ENCODE results near the gene IL22.
A peak's percentile ranks its signal among the peaks of the same experiment; 100 is the strongest.

IL22 gene

DNA sequence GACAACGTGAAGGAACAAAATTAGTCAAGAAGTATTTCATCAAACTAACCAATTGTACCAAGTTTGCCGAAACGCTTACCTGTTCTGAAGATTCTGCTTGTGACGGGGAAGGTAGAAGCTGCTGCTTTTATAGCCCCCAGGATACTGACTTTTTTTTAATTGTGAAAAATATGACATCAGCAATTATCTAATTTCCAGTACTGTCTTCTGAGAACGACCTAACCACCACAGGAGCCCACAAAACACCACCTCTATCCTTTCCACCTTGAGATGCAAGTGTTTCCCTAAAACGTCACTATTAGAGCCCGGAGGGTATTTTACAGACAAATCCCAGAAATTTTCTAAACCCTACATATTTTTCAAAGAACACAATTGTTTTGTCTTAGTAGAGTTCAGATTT lies at the start of gene IL22:
Gene IL22 (minus strand): TSS at position 101 of the 400 bp plus-strand sequence. CDS start 156 bp downstream, outside the sequence.
- no peak for DNase-seq (ENCODE audit: low read depth in 2 of 2)

DNA sequence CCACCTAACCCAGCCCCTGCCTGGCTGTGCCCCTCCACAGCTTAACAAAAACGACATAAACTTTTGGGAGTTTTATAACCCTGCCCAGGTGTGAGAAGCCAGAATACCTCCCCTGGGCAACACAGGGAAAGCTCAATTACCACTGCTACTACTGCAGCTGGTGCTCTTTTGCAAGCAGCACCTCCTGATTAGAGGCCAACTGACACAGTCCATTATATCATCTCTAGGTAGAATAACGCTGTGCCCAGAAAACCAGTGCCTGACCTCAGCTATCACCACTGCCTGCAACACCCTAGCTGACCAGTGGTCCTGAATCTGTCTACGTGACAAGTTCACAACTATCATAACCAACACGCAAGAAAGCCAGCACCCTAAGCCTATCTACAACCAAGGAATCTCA lies 44.5 kb upstream of the IL22 start:
- no peak for DNase-seq (ENCODE audit: low read depth in 2 of 2)

DNA sequence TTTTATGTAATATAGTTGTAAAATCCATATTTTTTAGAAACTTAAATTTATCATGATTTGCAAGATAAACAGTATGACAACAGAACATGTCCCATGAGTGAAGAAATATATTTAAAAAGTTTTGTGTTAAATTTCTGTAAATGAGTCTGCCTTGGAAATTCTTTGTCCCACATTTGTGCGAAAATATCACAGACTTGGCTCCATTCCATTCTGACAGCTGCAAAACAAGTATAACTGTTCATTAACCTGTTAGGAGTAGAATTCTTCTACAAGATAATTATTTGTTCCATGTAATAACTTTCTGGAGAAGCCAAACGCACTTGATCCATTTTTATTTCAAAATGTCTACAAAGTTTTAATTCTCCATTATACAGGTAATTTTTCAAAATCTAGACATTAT lies 40.8 kb upstream of the IL22 start:
- DNase-seq (ENCODE audit: low read depth in 2 of 2) = no peak

GRCh38 chr12:68293347-68293746 lies 39.9 kb upstream of the IL22 start:
- no peak for DNase-seq (ENCODE audit: low read depth in 2 of 2)

GRCh38 chr12:68292151-68292943 lies 38.9 kb upstream of the IL22 start:
- DNase-seq (ENCODE audit: low read depth in 2 of 2) = no peak

GRCh38 chr12:68291396-68292036 lies 38.1 kb upstream of the IL22 start:
- no peak for DNase-seq (ENCODE audit: low read depth in 2 of 2)

GRCh38 chr12:68290126-68290525 lies 36.7 kb upstream of the IL22 start:
- no peak for DNase-seq (ENCODE audit: low read depth in 2 of 2)

DNA sequence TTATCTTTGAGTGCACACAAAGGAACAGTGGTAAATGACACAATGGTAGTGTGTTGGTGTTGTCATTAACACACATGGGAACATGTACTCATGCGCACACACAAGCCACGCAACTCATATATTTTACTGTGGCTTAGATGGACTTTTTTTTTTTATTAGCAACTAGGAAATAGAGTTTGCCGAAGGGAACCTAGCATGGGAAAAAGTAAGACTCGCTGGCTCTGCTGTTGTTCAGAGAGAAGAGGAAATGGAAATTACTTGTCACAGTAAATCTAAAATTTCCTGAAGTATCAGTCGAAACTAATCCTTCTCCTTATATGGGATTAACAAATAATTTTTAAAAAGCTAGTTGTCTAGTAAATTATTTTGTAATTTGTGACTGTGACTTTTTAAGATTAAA lies 33.7 kb upstream of the IL22 start:
- DNase-seq (ENCODE audit: low read depth in 2 of 2) = no peak

GRCh38 chr12:68286396-68286795 lies 33.0 kb upstream of the IL22 start:
- no peak for DNase-seq (ENCODE audit: low read depth in 2 of 2)

GRCh38 chr12:68285541-68285940 lies 32.1 kb upstream of the IL22 start:
- no peak for DNase-seq (ENCODE audit: low read depth in 2 of 2)

GRCh38 chr12:68281322-68282077 lies 28.1 kb upstream of the IL22 start:
- no peak for DNase-seq (ENCODE audit: low read depth in 2 of 2)

DNA sequence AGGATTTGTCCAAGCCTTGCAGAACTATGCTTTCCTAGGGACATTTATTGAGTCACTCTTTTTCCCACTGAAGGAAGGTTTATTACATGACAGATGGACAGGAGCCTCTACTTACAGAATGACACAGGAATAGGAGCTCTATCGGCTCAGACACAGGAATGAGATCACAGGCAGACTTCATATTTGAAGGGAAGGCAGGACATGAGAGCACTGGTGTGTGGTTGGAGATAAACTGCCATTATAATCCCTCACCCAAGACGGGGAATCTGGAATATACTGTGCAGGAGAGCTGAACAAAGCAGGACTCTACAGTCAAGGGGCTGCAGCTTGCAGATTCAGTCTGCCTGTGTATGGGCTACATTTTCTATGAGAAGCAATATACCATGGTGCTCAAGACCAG lies 26.8 kb upstream of the IL22 start:
- DNase-seq (ENCODE audit: low read depth in 2 of 2) = no peak

- no peak for DNase-seq (ENCODE audit: low read depth in 2 of 2)
Measured at GRCh38 chr12:68279227-68280054, 26.0 kb upstream of the IL22 start.

- DNase-seq (ENCODE audit: low read depth in 2 of 2) = no peak
Measured at GRCh38 chr12:68276402-68276930, 23.1 kb upstream of the IL22 start.

DNA sequence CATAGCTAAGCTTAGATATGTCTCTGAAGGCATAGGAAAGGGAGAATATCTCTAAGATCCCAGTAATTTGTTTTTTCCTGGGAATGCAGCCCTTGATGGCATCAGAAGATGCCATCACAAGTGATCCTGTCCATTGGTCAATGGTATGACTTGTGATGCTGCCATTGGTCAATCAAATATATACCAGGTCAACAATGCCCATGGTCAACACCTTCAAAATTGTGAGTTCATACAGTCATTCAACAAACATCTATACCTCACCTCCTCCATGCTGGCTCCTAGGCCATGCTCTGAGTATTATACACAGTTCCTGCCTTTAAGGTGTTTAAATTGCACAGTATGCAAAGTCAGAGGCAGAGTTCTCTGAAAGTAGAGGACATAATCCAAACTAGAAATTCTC lies 19.3 kb upstream of the IL22 start:
- DNase-seq (ENCODE audit: low read depth in 2 of 2) = no peak

DNA sequence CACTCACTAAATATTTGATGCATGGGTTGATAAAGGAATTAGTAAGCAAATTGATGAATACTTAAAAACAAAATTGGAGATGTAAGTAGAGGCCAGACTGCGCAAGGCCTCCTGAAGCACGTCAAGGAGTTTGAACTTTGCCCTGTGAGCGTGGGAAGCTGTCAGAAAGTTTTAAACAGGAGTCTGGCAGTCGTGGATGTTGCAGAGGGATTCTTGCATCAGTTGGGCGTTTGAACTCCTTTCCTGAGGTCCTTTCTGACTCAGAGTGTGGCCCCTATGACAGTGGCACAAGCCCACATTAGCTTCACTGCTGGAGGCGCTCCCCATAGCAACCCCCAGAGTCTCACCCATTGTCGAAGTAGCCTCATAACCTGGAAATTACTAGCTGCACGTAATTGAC lies 17.9 kb upstream of the IL22 start:
- no peak for DNase-seq (ENCODE audit: low read depth in 2 of 2)

- DNase-seq (ENCODE audit: low read depth in 2 of 2) = no peak
Measured at GRCh38 chr12:68270358-68270757, 17.0 kb upstream of the IL22 start.

GRCh38 chr12:68269779-68270178 lies 16.4 kb upstream of the IL22 start:
- no peak for DNase-seq (ENCODE audit: low read depth in 2 of 2)

DNA sequence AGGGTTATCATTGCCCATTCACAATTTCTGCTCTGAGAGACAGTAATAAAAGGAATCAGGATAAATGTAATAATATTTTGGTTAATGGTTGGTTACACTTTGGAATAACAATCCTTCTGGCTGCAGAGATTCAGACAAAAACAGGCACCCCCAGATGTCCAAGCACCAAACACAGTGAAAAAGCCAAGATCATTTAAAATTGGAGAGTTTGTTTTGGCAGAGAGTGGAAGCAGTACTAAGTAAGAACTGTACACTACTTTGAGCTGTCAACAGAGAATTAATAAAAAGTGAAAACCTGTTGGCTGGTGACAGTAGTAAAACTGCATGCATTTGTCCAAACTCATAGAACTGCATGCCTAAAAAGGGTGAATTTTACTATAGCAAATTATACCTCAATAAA lies 15.6 kb upstream of the IL22 start:
- no peak for DNase-seq (ENCODE audit: low read depth in 2 of 2)

DNA sequence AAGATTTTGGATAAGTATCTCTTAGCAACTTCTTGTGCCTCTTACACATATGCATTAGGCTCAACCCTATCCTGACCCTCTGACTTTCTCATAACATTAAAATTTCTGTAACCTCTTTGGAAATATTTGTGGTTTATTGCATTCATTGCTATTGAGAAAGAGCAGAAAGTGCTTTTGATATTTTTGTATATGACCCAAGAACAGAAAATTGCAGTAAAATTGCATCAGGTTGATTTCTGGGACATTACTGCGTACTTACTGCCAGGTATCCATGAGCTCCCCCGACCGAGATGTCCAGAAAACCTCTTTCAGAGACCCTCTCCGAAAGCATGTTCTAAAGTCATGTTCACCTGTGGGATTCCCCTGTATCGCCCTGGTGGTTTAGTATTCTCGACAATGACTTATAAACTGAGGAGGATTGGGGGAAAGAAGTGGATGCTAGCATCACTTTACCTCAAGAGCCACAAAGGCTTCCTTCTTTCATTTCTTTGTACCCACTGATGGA lies 14.5 kb upstream of the IL22 start:
- peak; percentile 87 to 89 for DNase-seq (ENCODE audit: low read depth in 2 of 2)

- DNase-seq (ENCODE audit: low read depth in 2 of 2) = peak in 1 of 2 experiments; percentile 47
Measured at GRCh38 chr12:68264857-68265256, 11.5 kb upstream of the IL22 start.

Measured in fibroblast of skin of left quadriceps (primary cell).